ENCODE measurements around the gene PRR32. TPM values are rescaled to one million over a fixed set of nuclear protein-coding genes. Genes with fewer than 3 reads are reported as not detected.

PRR32 gene
- total and polyA plus RNA-seq, 3 experiments from 2014 or later = not detected

DNA sequence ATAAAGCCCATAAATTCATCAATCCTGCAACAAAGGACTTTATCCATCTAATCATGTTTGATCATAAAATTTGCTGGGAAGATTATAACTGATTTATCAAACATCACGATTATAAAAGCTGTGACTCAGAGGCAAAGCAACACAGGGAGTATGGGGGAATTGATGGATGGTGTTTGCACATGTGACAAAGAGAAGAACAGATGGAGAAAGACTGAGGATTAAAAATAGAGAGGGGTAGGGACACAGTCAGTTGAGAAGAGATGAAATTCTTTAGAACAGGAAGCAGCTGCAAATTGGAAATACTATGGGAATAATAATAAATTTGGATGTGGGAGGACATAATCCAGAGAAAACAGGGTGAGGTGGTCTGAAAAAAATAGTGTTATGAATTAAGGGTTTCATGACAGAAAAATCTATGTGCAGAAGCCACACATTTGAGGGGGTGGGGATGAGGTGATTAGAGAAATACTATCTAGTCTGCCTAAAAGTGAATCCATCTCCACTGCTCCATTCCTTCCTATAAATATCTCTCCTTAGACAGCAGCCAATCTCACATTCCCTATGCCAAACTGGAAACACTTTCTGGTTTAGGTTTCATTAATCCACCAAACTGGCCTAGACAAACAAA, 6.2 kb downstream of the PRR32 start:
- H3K27ac ChIP-seq (ENCODE audit: low read depth, low read length) = no peak overlapping the region
- no peaks in the 10 kb centered on the region for H3K4me1 ChIP-seq (ENCODE audit: insufficient read depth, low read length)
- no peaks in the 10 kb centered on the region for H3K27me3 ChIP-seq (ENCODE audit: insufficient read depth, low read length, poor library complexity, severe bottlenecking)
- H3K27ac Mint-ChIP-seq = no peak overlapping the region
- no peak for DNase-seq
- POLR2A ChIA-PET = no interaction called here
- no peaks in the 10 kb centered on the region for H3K36me3 ChIP-seq (ENCODE audit: insufficient read depth, low read length)
- peaks cover 0 to 2% (median 0%) of the 10 kb centered on the region in 5 donors for H3K9me3 Mint-ChIP-seq
- no peak overlapping the region for H3K4me3 Mint-ChIP-seq
- H3K36me3 Mint-ChIP-seq = no peaks in the 10 kb centered on the region
- no peaks in the 10 kb centered on the region for H3K4me1 Mint-ChIP-seq
- H3K27me3 Mint-ChIP-seq = peaks cover 0 to 2% of the 10 kb centered on the region in 2 donors
- H3K4me3 ChIP-seq (ENCODE audit: low read length) = no peak overlapping the region
- CTCF ChIA-PET = no interaction called here
- H3K9me3 ChIP-seq (ENCODE audit: low read length) = no peaks in the 10 kb centered on the region

- no peak overlapping the region for H3K4me3 ChIP-seq (ENCODE audit: low read length)
- no peak overlapping the region for H3K27ac Mint-ChIP-seq
- H3K4me1 ChIP-seq (ENCODE audit: insufficient read depth, low read length) = no peaks in the 10 kb centered on the region
- H3K27me3 ChIP-seq (ENCODE audit: insufficient read depth, low read length, poor library complexity, severe bottlenecking) = no peaks in the 10 kb centered on the region
- H3K36me3 Mint-ChIP-seq = no peaks in the 10 kb centered on the region
- H3K4me3 Mint-ChIP-seq = no peak overlapping the region
- ChIA-PET POLR2A (no interaction called here), CTCF (no interaction called here)
- no peaks in the 10 kb centered on the region for H3K27me3 Mint-ChIP-seq
- peaks cover 0 to 5% (median 2%) of the 10 kb centered on the region in 5 donors for H3K9me3 Mint-ChIP-seq
- no peaks in the 10 kb centered on the region for H3K36me3 ChIP-seq (ENCODE audit: insufficient read depth, low read length)
- H3K4me1 Mint-ChIP-seq = no peaks in the 10 kb centered on the region
- H3K9me3 ChIP-seq (ENCODE audit: low read length) = no peaks in the 10 kb centered on the region
- no peak overlapping the region for H3K27ac ChIP-seq (ENCODE audit: low read depth, low read length)
- DNase-seq = no peak
Measured at GRCh38 chrX:126836186-126836585, 16.7 kb downstream of the PRR32 start.

GRCh38 chrX:126847143-126847542, 27.6 kb downstream of the PRR32 start:
- POLR2A ChIA-PET = no interaction called here
- CTCF ChIA-PET = no interaction called here
- no peak for DNase-seq
- H3K36me3 ChIP-seq (ENCODE audit: insufficient read depth, low read length) = no peaks in the 10 kb centered on the region
- Mint-ChIP-seq H3K27me3 (no peaks in the 10 kb centered on the region), H3K4me1 (no peaks in the 10 kb centered on the region), H3K9me3 (peaks cover 0 to 5% (median 3%) of the 10 kb centered on the region in 5 donors), H3K4me3 (no peak overlapping the region), H3K27ac (no peak overlapping the region), H3K36me3 (no peaks in the 10 kb centered on the region)
- no peak overlapping the region for H3K27ac ChIP-seq (ENCODE audit: low read depth, low read length)
- no peak overlapping the region for H3K4me3 ChIP-seq (ENCODE audit: low read length)
- no peaks in the 10 kb centered on the region for H3K27me3 ChIP-seq (ENCODE audit: insufficient read depth, low read length, poor library complexity, severe bottlenecking)
- no peaks in the 10 kb centered on the region for H3K9me3 ChIP-seq (ENCODE audit: low read length)
- no peaks in the 10 kb centered on the region for H3K4me1 ChIP-seq (ENCODE audit: insufficient read depth, low read length)

- H3K27ac Mint-ChIP-seq = no peak overlapping the region
- ChIA-PET CTCF (no interaction called here), POLR2A (no interaction called here)
- H3K9me3 Mint-ChIP-seq = peaks cover 0 to 5% (median 2%) of the 10 kb centered on the region in 5 donors
- peaks cover 0 to 1% of the 10 kb centered on the region in 2 donors for H3K27me3 Mint-ChIP-seq
- no peak overlapping the region for H3K4me3 ChIP-seq (ENCODE audit: low read length)
- no peaks in the 10 kb centered on the region for H3K4me1 ChIP-seq (ENCODE audit: insufficient read depth, low read length)
- no peak overlapping the region for H3K27ac ChIP-seq (ENCODE audit: low read depth, low read length)
- no peaks in the 10 kb centered on the region for H3K4me1 Mint-ChIP-seq
- H3K9me3 ChIP-seq (ENCODE audit: low read length) = no peaks in the 10 kb centered on the region
- no peaks in the 10 kb centered on the region for H3K36me3 ChIP-seq (ENCODE audit: insufficient read depth, low read length)
- no peak overlapping the region for H3K4me3 Mint-ChIP-seq
- no peak for DNase-seq
- no peaks in the 10 kb centered on the region for H3K36me3 Mint-ChIP-seq
- H3K27me3 ChIP-seq (ENCODE audit: insufficient read depth, low read length, poor library complexity, severe bottlenecking) = no peaks in the 10 kb centered on the region
Measured at GRCh38 chrX:126855839-126856524, 36.5 kb downstream of the PRR32 start.

Measured in CD8-positive, alpha-beta memory T cell (primary cell).